Heart left ventricle (tissue), 16 donors: ENCODE data around the gene LRP1. TPM values are rescaled to one million over a fixed set of nuclear protein-coding genes. Genes with fewer than 3 reads are reported as not detected.

Experiments
- ATAC-seq, 4 donors: fragments of 200-7000 bp; cut with Tn5 transposase; one replicate each; pipeline ENCODE4 v1.9.1; 2020 to 2022; ENCODE audit warnings: moderate library complexity in 4 of 4, mild to moderate bottlenecking in 3 of 4, moderate number of reproducible peaks in 1 of 4
- DNase-seq, 5 donors: peaks; one replicate each; pipeline ENCODE4 v3.0.0-alpha.2; 2020
- H3K27ac ChIP-seq, 12 donors: fragments of 200-600 bp; sonication (generic) in 4 of 12; one replicate each; pipeline versions ENCODE4 v1.5.0 to v1.8.0; 2016 to 2022; ENCODE audit warnings: mild to moderate bottlenecking in 2 of 12
- H3K27me3 ChIP-seq, 9 donors: fragments of 200-600 bp; sonication (generic) in 2 of 9; one replicate each; pipeline versions ENCODE4 v1.5.1 to v1.8.0; 2016 to 2022; ENCODE audit warnings: mild to moderate bottlenecking in 3 of 9
- H3K36me3 ChIP-seq, 9 donors: fragments of 200-600 bp; sonication (generic) in 2 of 9; one replicate each; pipeline versions ENCODE4 v1.5.0 to v1.8.0; 2018 to 2022; ENCODE audit warnings: mild to moderate bottlenecking in 2 of 9
- H3K4me1 ChIP-seq, 12 donors: fragments of 200-600 bp; sonication (generic) in 4 of 12; one replicate each; pipeline versions ENCODE4 v1.5.0 to v1.8.0; 2016 to 2022; ENCODE audit warnings: mild to moderate bottlenecking in 3 of 12
- H3K4me3 ChIP-seq, 12 donors: fragments of 200-600 bp; sonication (generic) in 4 of 12; one replicate each; pipeline versions ENCODE4 v1.5.0 to v1.8.0; 2017 to 2022; ENCODE audit warnings: mild to moderate bottlenecking in 9 of 12, moderate library complexity in 4 of 12
- H3K9me3 ChIP-seq, 12 donors: fragments of 200-600 bp; sonication (generic) in 4 of 12; one replicate each; pipeline versions ENCODE4 v1.5.0 to v1.8.0; 2016 to 2022; ENCODE audit warnings: mild to moderate bottlenecking in 1 of 12
- CTCF ChIP-seq, 12 donors: fragments of 200-600 bp; sonication (generic) in 4 of 12; IDR thresholded peaks; one replicate each; pipeline versions ENCODE4 v1.5.0 to v1.8.0; 2018 to 2022; ENCODE audit warnings: antibody characterized with exemption in 12 of 12, mild to moderate bottlenecking in 5 of 12
- POLR2A ChIP-seq, 2 donors: fragments of 450-650 bp; IDR thresholded peaks; one replicate each; pipeline ENCODE4 v1.6.1; 2017; ENCODE audit warnings: antibody characterized with exemption in 2 of 2, mild to moderate bottlenecking in 2 of 2, moderate library complexity in 2 of 2
- WGBS, 4 donors: extraction: QIAGEN DNeasy Blood & Tissue Kit in 2 of 4; methylation state at CpG; one replicate each; pipeline versions ENCODE4 v1.1.5 to v1.1.7; 2013 to 2018; 5-methylcytosine and 5-hydroxymethylcytosine counted together
- intact Hi-C, 10 donors: fragments of 100-400 bp; cut with DNase I; formaldehyde crosslinking; loops; one replicate each; pipeline versions ENCODE4 v1.11.1 to v1.14.2; 2022
- polyA plus RNA-seq, 2 donors: library from polyadenylated mRNA; stranded (reverse); fragments of 200-250 nt; gene quantifications; one replicate each; pipeline ENCODE4 v1.2.3, GENCODE V29; 2013
- total RNA-seq, 9 donors: library from RNA; depleted of rRNA in 2 of 9; stranded (reverse); fragments of >200 nt in 2 of 9; fragmentation: NEBNext Ultra II Directional in 3 of 9; extraction: Animal tissue kit (Norgen Biotek cat#: 25700) in 3 of 9; gene quantifications; one replicate each; pipeline versions ENCODE4 v1.1.0 to v1.2.4, GENCODE V29; 2016 to 2023
- donor health status: ischemic (EF 13 %, LVEDD 7.1; RV severe dilation, severe dysfunction).
- donor health status: healthy with polysubstance abuse.
- donor health status: DM: no; HTN: yes; CAD: no.
- donor health status: DM: no; HTN: no; CAD: no.
- donor health status: ischemic (EF 25% LVEDD 6.9; RV normal size, moderate dysfunction).
- donor health status: ischemic (EF 25% LVEDD 5.7; RV mildly dilated, moderate dysfunction).
- donor health status: healthy.
- donor health status: DM: yes; HTN: yes; CAD: no.
- donor health status: ischemic (EF 35%, LVEDD 5.7; RV mildly dilated, moderate dysfunction).
- donor health status: nonischemic (EF 11% LVEDD 7.7; RV severe dilation, severe dysfunction).
- donor health status: DM: yes; HTN: yes; CAD: no.
- donor health status: PGD.
- donor health status: ischemic (EF 29% LVEDD 5.4; RV normal size, mild dysfunction).
- donor health status: nonischemic (EF 23%, LVEDD 6.1; RV moderate dilation, normal function).

Gene LRP1
- total and polyA plus RNA-seq, 11 donors, result 23.0 to 316 (median 69.0) TPM

- Histone ChIP-seq H3K27ac (no peak overlapping the region), H3K9me3 (no peaks in the 10 kb centered on the region), H3K4me1 (peaks cover 5 to 20% (median 16%) of the 10 kb centered on the region in 12 donors), H3K36me3 (no peaks in the 10 kb centered on the region), H3K4me3 (no peak overlapping the region), H3K27me3 (peaks cover 4 to 21% (median 16%) of the 10 kb centered on the region in 9 donors)
- no peak for ATAC-seq
- TF ChIP-seq POLR2A (IDR thresholded peaks at IDR 0.05) (no peak), CTCF (IDR thresholded peaks at IDR 0.05) (no peak)
- intact Hi-C loops, result no loop called here
- DNase-seq, result no peak
- 88 to 96% (median 90%) methylated on average over 1 of the region's 1 CpG for WGBS, 4 donors
Measured at GRCh38 chr12:57247041-57247440, 118.8 kb downstream of the LRP1 start.

- Histone ChIP-seq H3K4me1 (no peaks in the 10 kb centered on the region), H3K4me3 (peak overlapping the region in 1 of 12 donors; percentile 41), H3K9me3 (no peaks in the 10 kb centered on the region), H3K27me3 (peaks cover 0 to under 1% (median 0%) of the 10 kb centered on the region in 9 donors), H3K36me3 (peaks cover 0 to 7% (median 0%) of the 10 kb centered on the region in 9 donors), H3K27ac (peak overlapping the region in 1 of 12 donors; percentile 29)
- WGBS, 4 donors, result 80 to 83% (median 82%) methylated on average over 7 of the region's 7 CpGs
- intact Hi-C loops, result no loop called here
- peak in 3 of 4 donors; percentile 4 to 43 (median 28) for ATAC-seq
- peak in 1 of 5 donors; percentile 60 for DNase-seq
- TF ChIP-seq CTCF (IDR thresholded peaks at IDR 0.05) (no peak), POLR2A (IDR thresholded peaks at IDR 0.05) (no peak)
Measured at GRCh38 chr12:57248934-57249742, 120.9 kb downstream of the LRP1 start.

- Histone ChIP-seq H3K4me3 (no peak overlapping the region), H3K9me3 (no peaks in the 10 kb centered on the region), H3K27ac (no peak overlapping the region), H3K27me3 (no peaks in the 10 kb centered on the region), H3K36me3 (peaks cover 0 to 20% (median 12%) of the 10 kb centered on the region in 9 donors), H3K4me1 (no peaks in the 10 kb centered on the region)
- ATAC-seq (no peak), DNase-seq (no peak)
- intact Hi-C loops, result no loop called here
- no peak for TF ChIP-seq POLR2A (IDR thresholded peaks at IDR 0.05)
- 73 to 87% (median 83%) methylated on average over 3 of the region's 3 CpGs for WGBS, 4 donors
Measured at GRCh38 chr12:57250541-57250940, 122.3 kb downstream of the LRP1 start.

- Histone ChIP-seq H3K27ac (no peak within 1 kb of the TSS), H3K4me1 (no peaks in the 10 kb centered on the region), H3K9me3 (no peaks in the 10 kb centered on the region), H3K27me3 (no peaks in the 10 kb centered on the region), H3K4me3 (no peak within 1 kb of the TSS), H3K36me3 (peaks cover 0 to 24% (median 16%) of the 10 kb centered on the region in 9 donors)
- TF ChIP-seq CTCF (IDR thresholded peaks at IDR 0.05) (no peak), POLR2A (IDR thresholded peaks at IDR 0.05) (no peak)
- 77 to 82% (median 79%) methylated on average over 7 of the region's 7 CpGs for WGBS, 4 donors
- DNase-seq (no peak), ATAC-seq (no peak)
- intact Hi-C loops, result no loop called here
Measured at GRCh38 chr12:57250956-57251355, 122.7 kb downstream of the LRP1 start, which contains the start of gene STAC3. STAC3 (minus strand) TSS chr12:57251187; CDS start chr12:57249636, 1,551 bp downstream.
